Esophagus squamous epithelium (tissue), 5 donors: ENCODE measurements around the gene ZNRF3. TPM values are rescaled to one million over a fixed set of nuclear protein-coding genes. Genes with fewer than 3 reads are reported as not detected.
"Not testable (repeated sequence)": the region's sequence is repeated elsewhere in the genome, so short reads cannot be mapped to it uniquely, and the experiment has no call there.

Source experiments
- DNase-seq: peaks from one replicate; lab custom pipeline; 2025; lab: John Stamatoyannopoulos, UW
- H3K27ac ChIP-seq, 4 donors: fragments of 200-600 bp; sonication (generic); one replicate each; pipeline ENCODE4 v1.5.1; 2016 to 2019; ENCODE audit warnings: mild to moderate bottlenecking in 1 of 4
- H3K27me3 ChIP-seq, 4 donors: fragments of 200-600 bp; sonication (generic); 1 replicate in 3 of 4; 2 replicates in 1 of 4; pipeline versions ENCODE4 v1.5.1 to v1.6.0; 2017 to 2021; ENCODE audit warnings: antibody characterized with exemption in 1 of 4
- H3K36me3 ChIP-seq, 3 donors: fragments of 200-600 bp; sonication (generic); one replicate each; pipeline ENCODE4 v1.5.1; 2016 to 2019
- H3K4me1 ChIP-seq, 3 donors: fragments of 200-600 bp; sonication (generic); one replicate each; pipeline ENCODE4 v1.5.1; 2017 to 2019
- H3K4me3 ChIP-seq, 4 donors: fragments of 200-600 bp; sonication (generic); 1 replicate in 3 of 4; 2 replicates in 1 of 4; pipeline ENCODE4 v1.5.1; 2016 to 2019; ENCODE audit warnings: mild to moderate bottlenecking in 2 of 4, moderate library complexity in 1 of 4
- H3K9me3 ChIP-seq, 3 donors: fragments of 200-600 bp; sonication (generic); one replicate each; pipeline ENCODE4 v1.5.1; 2016 to 2019
- CTCF ChIP-seq, 6 experiments: fragments of 450-650 bp in 4 of 6; fragments of 200-600 bp in 2 of 6; sonication (generic) in 2 of 6; IDR thresholded peaks; one replicate each; pipeline ENCODE4 v1.5.1; 2016 to 2019; ENCODE audit warnings: antibody characterized with exemption in 6 of 6, mild to moderate bottlenecking in 4 of 6, moderate library complexity in 4 of 6
- POLR2A ChIP-seq, 4 donors: fragments of 450-650 bp; IDR thresholded peaks; one replicate each; pipeline ENCODE4 v1.6.1; 2017; ENCODE audit warnings: antibody characterized with exemption in 4 of 4, mild to moderate bottlenecking in 4 of 4, moderate library complexity in 3 of 4
- WGBS, 2 donors: methylation state at CpG; one replicate each; pipeline ENCODE4 v1.1.5; 2018; 5-methylcytosine and 5-hydroxymethylcytosine counted together
- intact Hi-C: fragments of 100-400 bp; cut with DNase I; formaldehyde crosslinking; loops from one replicate; pipeline ENCODE4 v1.15.0; 2022
- total RNA-seq, 4 donors: library from RNA; depleted of rRNA; stranded (reverse); fragments of >200 nt; gene quantifications; one replicate each; pipeline ENCODE4 v1.1.0, GENCODE V29; 2016
- donor health status: DM: yes; HTN: yes; CAD: no.

The ZNRF3 gene
- total RNA-seq, 4 donors from 2014 or later: 6.6 to 10.9 (median 7.2) TPM

- Histone ChIP-seq H3K27me3 (no peaks in the 10 kb centered on the region), H3K4me3 (no peak overlapping the region), H3K4me1 (peaks cover 14 to 89% (median 21%) of the 10 kb centered on the region in 3 donors), H3K27ac (peak overlapping the region in 3 of 4 donors; percentile 39 to 64 (median 43)), H3K36me3 (no peaks in the 10 kb centered on the region), H3K9me3 (no peaks in the 10 kb centered on the region)
- 57 to 64% methylated on average over 7 to 8 of the region's 8 CpGs for WGBS, 2 donors
- DNase-seq: no peak
- no peak for TF ChIP-seq CTCF (IDR thresholded peaks at IDR 0.05)
- no peak for TF ChIP-seq POLR2A (IDR thresholded peaks at IDR 0.05)
- intact Hi-C loops: no loop called here
Observed at GRCh38 chr22:29079218-29079901, 196.0 kb downstream of the ZNRF3 start.

GRCh38 chr22:29080106-29080975 lies 197.0 kb downstream of the ZNRF3 start:
- H3K9me3 ChIP-seq: no peaks in the 10 kb centered on the region
- WGBS, 2 donors: 72 to 82% methylated on average over 7 of the region's 7 CpGs
- no peaks in the 10 kb centered on the region for H3K36me3 ChIP-seq
- no peak overlapping the region for H3K4me3 ChIP-seq
- H3K27ac ChIP-seq: peak overlapping the region in 2 of 4 donors; percentile 39 to 64
- peaks cover 12 to 81% (median 12%) of the 10 kb centered on the region in 3 donors for H3K4me1 ChIP-seq
- DNase-seq: no peak
- TF ChIP-seq CTCF (IDR thresholded peaks at IDR 0.05): no peak
- intact Hi-C loops: no loop called here
- no peaks in the 10 kb centered on the region for H3K27me3 ChIP-seq

- Histone ChIP-seq H3K36me3 (no peaks in the 10 kb centered on the region), H3K4me3 (no peak overlapping the region), H3K9me3 (no peaks in the 10 kb centered on the region), H3K27ac (peak overlapping the region in 2 of 4 donors; percentile 39 to 64), H3K4me1 (peaks cover 12 to 72% (median 12%) of the 10 kb centered on the region in 3 donors), H3K27me3 (no peaks in the 10 kb centered on the region)
- no peak for TF ChIP-seq POLR2A (IDR thresholded peaks at IDR 0.05)
- no peak for TF ChIP-seq CTCF (IDR thresholded peaks at IDR 0.05)
- DNase-seq: no peak
- intact Hi-C loops: no loop called here
- WGBS, 2 donors: 71 to 72% methylated on average over 3 of the region's 3 CpGs
Observed at GRCh38 chr22:29081517-29082236, 198.3 kb downstream of the ZNRF3 start.

GRCh38 chr22:29082826-29083545 lies 199.6 kb downstream of the ZNRF3 start:
- Histone ChIP-seq H3K4me3 (no peak overlapping the region), H3K4me1 (peaks cover 12 to 58% (median 12%) of the 10 kb centered on the region in 3 donors), H3K27ac (peak overlapping the region in 1 of 4 donors; percentile 64), H3K27me3 (no peaks in the 10 kb centered on the region), H3K36me3 (no peaks in the 10 kb centered on the region), H3K9me3 (no peaks in the 10 kb centered on the region)
- WGBS, 2 donors: 83 to 85% methylated on average over 7 of the region's 7 CpGs
- TF ChIP-seq POLR2A (IDR thresholded peaks at IDR 0.05) (no peak), CTCF (IDR thresholded peaks at IDR 0.05) (no peak)
- intact Hi-C loops: no loop called here
- DNase-seq: no peak

GRCh38 chr22:29083576-29083932 lies 200.2 kb downstream of the ZNRF3 start:
- Histone ChIP-seq H3K27ac (peak overlapping the region in 1 of 4 donors; percentile 24), H3K4me1 (peaks cover 12 to 53% (median 12%) of the 10 kb centered on the region in 3 donors)
- 82 to 83% methylated on average over 7 of the region's 7 CpGs for WGBS, 2 donors
- H3K4me3 ChIP-seq, DNase-seq, H3K36me3 ChIP-seq, H3K27me3 ChIP-seq, H3K9me3 ChIP-seq, intact Hi-C loops: not testable (repeated sequence)
